Central memory CD4-positive, alpha-beta T cell (primary cell): ENCODE results near the gene PTH2R.
"Not testable (repeated sequence)": the region's sequence is repeated elsewhere in the genome, so short reads cannot be mapped to it uniquely, and the experiment has no call there.

ENCODE experiments used
- DNase-seq: peaks from one replicate; pipeline ENCODE4 v3.0.0; 2022

Gene PTH2R

DNA sequence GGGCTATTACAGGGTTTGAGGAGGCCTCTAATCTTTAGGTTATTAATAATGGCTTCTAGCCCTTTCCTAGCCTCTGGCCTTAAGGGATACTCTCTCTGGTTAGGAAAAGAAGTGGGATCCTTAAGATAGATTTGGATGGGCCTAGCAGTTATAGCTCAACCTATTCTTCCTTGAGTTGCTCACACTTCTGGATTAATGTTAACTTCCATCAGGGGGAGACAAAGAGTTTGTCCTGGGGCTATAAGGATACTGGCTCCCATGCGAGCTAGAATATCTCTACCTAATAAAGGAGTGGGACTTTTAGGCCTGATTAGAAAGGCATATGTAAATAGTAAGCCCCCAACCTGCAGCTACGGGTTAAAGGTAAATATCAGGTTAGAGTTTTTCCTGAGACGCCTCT, 14.3 kb upstream of the PTH2R start:
- DNase-seq = no peak

GRCh38 chr2:208396796-208397195, 9.8 kb upstream of the PTH2R start:
- DNase-seq = not testable (repeated sequence)

DNA sequence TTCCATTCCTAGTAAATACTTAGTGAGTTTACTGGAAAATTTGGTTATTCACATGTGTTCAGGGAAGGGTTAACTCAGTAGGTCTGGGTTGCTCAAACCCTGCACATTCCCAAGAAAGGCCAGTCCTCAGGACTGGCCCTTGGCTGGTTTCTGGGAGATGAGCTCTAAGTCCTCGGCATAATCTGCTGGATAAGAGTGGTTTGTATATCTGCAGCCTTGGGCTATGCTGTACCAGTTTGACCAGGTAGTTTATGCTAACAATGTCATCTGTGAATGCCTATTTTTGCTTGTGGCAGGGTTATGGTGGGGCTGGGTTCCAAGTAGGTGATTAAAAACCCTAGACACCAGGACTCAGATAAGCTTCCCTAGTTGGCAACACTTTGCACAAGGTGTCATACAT, 7.4 kb upstream of the PTH2R start:
- DNase-seq = no peak

DNA sequence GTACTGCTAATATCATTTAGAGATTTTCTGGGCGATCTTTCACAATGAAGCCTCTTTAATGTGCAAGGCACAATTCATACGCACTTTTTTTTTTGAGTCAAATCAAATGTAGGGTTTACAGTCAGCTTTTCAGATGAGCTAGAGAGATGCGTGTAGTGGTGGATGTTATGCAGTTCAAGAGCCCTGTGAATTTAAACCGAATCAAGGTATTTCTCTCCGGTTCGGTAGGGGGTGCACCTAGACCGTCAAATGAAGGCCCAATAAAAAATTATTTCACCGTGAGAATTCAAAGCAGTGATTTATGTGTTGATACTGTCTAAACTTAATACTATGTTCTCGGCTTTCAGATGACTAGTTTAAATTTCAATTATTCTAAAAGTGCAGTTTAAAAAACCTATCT, 1.1 kb downstream of the PTH2R start:
- no peak for DNase-seq

DNA sequence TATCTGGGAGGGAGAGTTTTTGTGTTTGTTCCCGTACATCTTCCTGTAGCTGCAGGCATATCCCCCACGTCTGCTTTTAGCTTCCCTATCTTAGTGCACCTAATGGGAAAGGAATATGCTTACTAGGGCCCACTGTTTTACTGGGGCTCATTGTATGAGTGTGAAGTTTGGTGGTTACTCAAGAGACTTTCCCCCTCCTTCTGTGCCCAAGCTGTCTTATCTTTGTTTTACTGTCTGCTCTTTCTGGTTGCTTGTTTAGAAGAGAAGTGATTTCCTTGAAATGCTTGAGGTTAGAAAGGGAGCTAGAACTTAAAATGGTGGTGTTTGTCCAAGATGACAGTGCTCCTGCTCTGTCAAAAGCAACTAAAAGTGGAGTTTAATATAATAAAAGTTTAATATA, 7.3 kb downstream of the PTH2R start:
- DNase-seq = no peak

DNA sequence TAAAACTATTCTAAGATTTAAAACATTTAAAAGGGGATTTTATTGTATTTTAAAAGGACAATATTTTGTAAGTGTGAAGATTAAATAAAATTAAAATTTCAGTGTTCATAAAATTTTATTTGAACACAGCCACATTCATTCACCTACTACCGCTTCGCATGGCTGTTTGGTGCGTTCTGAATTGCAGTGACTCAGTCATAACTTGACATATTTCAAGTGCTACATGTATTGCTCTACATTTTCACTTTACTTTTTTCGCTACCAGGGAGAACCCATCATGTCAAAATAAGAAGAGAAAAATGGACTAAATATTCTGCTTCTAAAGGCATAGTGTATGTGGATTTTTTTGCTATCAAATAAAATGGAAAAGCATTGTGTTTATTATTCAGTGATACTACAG, 8.7 kb downstream of the PTH2R start:
- DNase-seq = no peak

DNA sequence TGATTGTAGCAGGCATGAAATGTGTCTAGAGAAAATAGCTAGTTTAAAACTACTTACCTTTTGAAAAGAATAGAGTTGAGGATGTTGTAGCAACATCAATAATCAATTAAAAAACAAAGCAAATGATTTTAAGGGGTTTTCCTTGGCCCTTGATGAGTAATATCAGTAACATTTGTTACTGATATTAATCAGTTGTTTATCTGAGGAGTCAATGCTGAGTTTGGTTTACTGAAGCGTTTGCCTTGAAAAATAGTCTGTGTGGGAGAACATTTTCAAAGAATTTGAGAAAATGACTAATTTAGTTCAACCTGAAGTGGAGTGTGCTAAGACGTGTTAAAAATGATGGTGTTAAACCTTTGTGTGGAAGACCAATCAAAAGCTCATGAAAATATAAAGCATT, 9.3 kb downstream of the PTH2R start:
- DNase-seq = no peak

- no peak for DNase-seq
Measured at GRCh38 chr2:208426412-208427045, 19.9 kb downstream of the PTH2R start.

DNA sequence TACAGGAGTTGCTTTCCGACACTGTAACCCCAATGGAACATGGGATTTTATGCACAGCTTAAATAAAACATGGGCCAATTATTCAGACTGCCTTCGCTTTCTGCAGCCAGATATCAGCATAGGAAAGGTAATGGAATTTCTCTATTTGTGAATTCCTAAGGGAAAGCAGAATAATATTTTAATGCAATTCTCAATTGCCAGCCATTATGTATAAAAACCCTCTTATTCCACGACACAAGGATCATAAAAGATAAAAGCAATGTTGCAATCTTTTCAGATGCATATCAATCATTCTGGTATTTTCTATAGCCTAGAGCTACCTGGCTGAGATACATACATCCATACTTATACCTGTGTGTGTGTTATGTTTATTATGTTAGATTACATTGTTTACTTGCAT, 31.2 kb downstream of the PTH2R start:
- no peak for DNase-seq

DNA sequence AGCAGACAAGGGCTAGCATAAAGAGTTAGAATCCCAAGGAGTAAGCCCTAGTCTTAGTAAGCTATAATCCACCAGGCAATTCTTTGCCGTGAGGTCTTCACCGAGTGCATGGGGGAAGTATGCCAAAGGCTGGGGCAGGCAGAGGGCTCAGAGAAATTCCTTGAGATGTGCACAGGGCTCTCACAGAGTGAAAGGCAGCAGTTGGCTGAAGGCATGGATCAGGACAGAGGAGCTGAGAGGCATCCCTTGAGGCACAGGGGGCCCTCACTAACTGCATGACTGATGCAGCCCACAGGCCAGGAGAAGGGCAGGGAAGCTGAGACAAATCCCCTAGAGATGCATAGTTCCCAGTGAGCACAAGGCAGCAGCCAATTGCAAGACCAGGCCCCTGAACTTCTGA, 34.1 kb downstream of the PTH2R start:
- no peak for DNase-seq

DNA sequence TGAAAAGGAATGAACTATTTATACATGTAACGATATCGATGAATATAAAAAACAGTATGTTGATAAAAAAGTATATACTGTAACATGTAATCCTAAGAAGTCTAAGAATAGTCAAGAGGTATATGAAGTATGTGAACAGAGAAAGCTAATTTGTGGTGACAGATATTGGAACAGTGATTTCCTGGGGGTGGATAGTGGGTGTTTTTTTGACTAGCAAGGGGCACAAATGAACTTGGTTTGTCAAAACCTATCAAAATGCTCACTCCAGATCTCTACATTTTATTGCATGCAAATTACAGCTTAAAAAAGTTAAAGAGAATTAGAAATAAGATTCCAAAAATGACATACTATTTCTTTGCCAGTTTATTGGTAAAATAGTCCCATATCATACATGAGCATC, 35.4 kb downstream of the PTH2R start:
- DNase-seq = no peak

GRCh38 chr2:208447447-208447846, 40.9 kb downstream of the PTH2R start:
- not testable (repeated sequence) for DNase-seq

GRCh38 chr2:208451061-208451460, 44.5 kb downstream of the PTH2R start:
- DNase-seq = no peak

DNA sequence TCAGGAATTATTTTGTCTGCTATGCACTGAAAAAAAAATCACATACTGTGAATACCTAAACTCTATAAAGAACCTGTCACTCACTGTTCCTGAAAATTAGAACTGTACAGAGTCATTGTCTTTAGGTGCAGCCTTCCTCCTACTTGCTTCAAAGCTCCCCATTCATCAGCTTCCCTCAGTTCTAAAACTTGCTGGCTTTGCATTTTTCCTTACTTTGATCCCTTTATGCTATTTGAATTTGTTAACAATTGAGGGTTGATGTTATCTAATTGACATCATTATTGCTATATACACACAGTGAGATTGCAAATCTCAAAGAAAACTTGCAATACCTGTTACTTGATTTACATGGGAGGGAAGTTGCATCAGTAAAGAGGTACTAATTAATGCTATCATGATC, 48.3 kb downstream of the PTH2R start:
- no peak for DNase-seq

DNA sequence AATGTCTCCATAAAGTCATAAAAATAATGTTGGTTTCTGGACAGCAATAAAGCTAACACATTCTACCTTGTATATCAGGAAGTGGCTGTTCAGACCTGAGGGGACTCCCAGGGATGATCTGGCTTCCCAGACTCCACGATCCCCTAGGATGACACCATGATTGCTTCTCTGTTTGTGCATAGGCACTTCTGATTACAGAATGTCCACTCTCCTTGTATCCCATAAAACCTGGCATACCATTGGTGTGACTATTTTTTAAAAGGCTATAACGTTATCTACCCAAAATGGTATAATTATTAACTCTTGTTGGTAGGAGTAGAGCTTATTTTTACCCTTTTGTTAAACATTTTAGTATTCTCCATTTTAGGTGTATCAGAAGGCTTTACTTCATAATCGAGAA, 57.1 kb downstream of the PTH2R start:
- DNase-seq = no peak

- DNase-seq = no peak
Measured at GRCh38 chr2:208464205-208464604, 57.6 kb downstream of the PTH2R start.

DNA sequence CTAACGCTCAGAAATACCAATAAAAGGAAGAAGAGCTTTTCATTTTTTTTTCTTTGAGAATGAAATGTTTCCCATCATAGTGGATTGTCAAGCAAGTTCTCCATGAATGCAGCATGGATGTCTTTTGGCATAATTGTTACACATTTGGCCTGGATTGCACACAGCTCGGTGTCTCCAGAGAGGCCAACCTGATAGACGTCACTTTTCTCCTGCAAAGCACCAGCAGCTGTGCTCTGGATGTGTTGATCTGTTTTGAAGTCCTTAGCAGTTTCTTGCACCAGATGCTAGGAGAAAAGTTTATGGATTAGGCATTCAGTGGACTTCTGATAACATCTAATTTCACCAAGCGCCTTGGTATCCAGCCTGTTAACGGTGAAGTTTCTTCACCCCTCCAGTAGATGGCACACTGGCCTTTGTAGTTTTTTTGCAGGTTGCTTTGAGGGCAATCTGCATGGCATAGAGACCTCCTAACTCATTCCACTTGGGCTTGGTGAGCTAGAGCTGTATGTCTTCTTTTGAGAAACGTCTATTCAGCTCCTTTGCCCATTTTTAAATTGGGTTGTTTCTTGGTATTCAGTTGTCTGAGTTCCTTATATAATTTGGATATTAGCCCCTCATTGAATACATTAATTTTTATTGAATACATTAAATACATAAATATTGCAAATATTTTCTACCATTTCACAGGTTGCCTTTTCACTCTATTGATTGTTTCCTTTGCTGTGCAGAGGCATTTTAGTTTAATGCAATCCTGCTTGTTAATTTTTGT, 59.7 kb downstream of the PTH2R start:
- no peak for DNase-seq

DNA sequence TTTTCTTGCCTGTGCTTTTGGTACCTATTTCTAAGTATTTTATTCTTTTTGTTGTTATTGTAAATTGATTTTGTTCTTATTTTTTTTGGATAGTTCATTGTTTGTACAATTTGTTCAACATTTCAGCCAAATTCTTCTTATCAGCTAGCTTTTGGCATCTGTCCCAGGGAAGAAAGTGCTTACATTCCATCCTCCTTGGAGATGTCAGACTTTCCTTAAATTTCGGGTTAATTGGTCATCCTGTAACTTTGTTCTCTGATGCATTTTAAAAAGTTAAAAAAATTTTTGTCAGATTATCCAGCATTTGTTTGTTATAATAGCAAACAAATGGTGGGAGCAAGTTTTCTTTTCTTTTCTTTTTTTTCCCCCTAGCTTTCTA, 60.3 kb downstream of the PTH2R start:
- no peak for DNase-seq

DNA sequence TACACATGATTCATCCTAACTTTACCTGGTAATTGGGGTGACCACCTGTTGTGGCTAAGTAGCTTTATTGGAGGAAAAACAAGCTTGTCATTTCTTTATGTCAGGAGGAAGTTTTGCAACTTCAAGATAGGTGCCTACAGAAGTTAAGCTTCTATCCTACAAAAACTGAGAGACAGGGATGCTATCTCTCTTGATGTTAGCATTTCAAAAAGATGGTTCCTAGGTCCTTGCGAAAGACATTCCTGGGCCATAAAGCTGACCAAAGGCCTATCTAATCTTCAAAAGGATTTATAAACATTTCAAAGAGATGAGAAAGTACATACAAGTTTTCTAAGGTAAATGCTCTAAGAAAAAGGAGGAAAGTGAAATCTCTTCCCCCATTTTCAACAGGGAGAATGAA, 61.0 kb downstream of the PTH2R start:
- DNase-seq = no peak

DNA sequence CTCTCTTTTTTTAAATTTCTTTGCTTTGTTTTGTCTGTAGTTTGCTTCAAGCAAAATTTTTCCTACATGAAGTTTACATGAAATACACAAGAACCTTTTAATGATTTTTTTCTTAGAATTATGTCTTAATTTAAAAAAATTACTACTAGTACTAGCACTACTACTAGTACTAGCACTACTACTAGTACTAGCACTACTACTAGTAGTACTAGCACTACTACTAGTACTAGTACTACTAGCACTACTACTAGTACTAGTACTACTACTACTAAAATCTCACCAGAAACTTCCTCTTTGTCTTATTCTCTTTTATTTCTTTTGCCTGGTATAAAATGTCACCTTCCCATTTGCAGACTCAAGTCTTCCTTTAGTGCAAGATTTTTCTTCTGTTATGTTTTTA, 71.1 kb downstream of the PTH2R start:
- DNase-seq = no peak

DNA sequence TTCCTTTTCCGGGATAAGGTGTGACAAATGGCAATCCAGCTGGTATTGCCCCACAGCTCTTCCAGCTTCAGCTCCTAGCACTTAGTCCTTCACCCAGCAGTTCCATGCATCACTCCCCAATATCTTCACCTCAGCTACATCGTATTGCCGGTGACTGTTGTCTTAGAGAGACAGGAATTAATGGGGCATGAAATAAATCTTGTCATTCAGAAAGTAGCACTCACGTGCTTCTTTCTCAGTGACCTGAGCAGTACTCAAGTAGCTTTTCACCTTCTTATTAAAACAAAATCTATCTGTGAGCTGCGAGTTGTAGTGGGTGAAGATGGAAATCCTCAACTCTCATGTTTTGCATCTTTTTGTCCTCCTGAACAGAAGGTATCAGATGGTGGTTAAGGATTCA, 72.8 kb downstream of the PTH2R start:
- DNase-seq = no peak

- not testable (repeated sequence) for DNase-seq
Measured at GRCh38 chr2:208481945-208482344, 75.4 kb downstream of the PTH2R start.

DNA sequence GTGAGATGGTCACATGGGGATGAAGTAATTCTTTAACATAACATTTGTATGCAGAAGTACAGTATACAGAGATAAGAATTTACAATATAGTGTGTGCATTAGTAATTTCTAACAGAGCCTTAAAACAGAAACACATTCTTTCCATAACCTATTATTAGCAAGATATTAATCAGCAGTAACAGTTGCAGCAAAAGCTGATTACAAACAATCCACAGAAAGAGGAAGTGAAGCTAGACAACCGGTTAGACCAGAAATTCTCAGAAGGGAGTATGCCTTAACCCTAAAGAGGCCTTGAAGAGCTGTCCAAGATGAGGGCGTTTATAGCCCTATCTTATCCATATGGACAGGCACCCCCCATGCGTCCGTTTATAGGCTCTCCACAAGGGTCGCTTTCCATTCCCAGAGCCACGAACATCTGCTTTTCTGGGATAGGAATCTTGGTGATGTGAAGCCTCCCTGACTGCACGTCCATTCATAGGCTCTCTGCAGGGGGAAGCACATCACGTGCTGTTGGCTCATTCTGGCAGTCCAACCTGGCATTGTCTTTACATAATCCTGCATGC, 75.9 kb downstream of the PTH2R start:
- DNase-seq = not testable (repeated sequence)

DNA sequence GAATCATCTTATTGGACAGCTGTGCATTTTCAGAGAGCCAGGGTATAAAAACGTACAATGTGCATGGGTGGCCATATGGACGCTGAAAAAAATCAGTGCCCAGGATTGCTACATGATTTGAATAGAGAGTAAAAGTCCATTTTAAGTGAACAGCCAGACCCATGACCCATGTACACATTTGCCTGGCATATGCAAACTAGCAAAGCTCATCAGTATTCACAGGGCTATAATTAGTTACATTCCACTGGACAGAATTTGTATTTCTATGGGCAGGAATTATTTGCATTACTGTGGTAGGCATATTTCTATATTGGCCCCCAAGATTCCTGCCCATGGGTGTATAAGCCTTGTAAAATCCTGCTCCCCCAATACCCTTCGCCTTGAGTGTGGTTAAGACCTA, 78.8 kb downstream of the PTH2R start:
- no peak for DNase-seq
